Measurements from ENCODE around the gene OR1D5.
"Not testable (repeated sequence)": the region's sequence is repeated elsewhere in the genome, so short reads cannot be mapped to it uniquely, and the experiment has no call there.

OR1D5 gene

GRCh38 chr17:3035256-3035967 lies 28.0 kb downstream of the OR1D5 start:
- H3K4me3 ChIP-seq (ENCODE audit: control insufficient read depth, low read depth, low read length): no peak overlapping the region
- DNase-seq (ENCODE audit: low read depth): no peak
- no peak for TF ChIP-seq CTCF (conservative IDR thresholded peaks at IDR 0.05; ENCODE audit: control insufficient read depth, insufficient read depth, low read depth, low read length)

GRCh38 chr17:3034578-3034920 lies 28.9 kb downstream of the OR1D5 start:
- no peak for TF ChIP-seq CTCF (conservative IDR thresholded peaks at IDR 0.05; ENCODE audit: control insufficient read depth, insufficient read depth, low read depth, low read length)
- no peak for DNase-seq (ENCODE audit: low read depth)

GRCh38 chr17:3033741-3034577 lies 29.4 kb downstream of the OR1D5 start:
- DNase-seq (ENCODE audit: low read depth): no peak
- no peak overlapping the region for H3K4me3 ChIP-seq (ENCODE audit: control insufficient read depth, low read depth, low read length)
- no peak for TF ChIP-seq CTCF (conservative IDR thresholded peaks at IDR 0.05; ENCODE audit: control insufficient read depth, insufficient read depth, low read depth, low read length)

More at GRCh38 chr17:3034578-3034920, 28.9 kb downstream of the OR1D5 start:
- H3K4me3 ChIP-seq (ENCODE audit: control insufficient read depth, low read depth, low read length): no peak overlapping the region

GRCh38 chr17:3033248-3033640 lies 30.2 kb downstream of the OR1D5 start:
- no peak overlapping the region for H3K4me3 ChIP-seq (ENCODE audit: control insufficient read depth, low read depth, low read length)
- no peak for DNase-seq (ENCODE audit: low read depth)
- no peak for TF ChIP-seq CTCF (conservative IDR thresholded peaks at IDR 0.05; ENCODE audit: control insufficient read depth, insufficient read depth, low read depth, low read length)

GRCh38 chr17:3032258-3033247 lies 30.9 kb downstream of the OR1D5 start:
- TF ChIP-seq CTCF (conservative IDR thresholded peaks at IDR 0.05; ENCODE audit: control insufficient read depth, insufficient read depth, low read depth, low read length): no peak
- DNase-seq (ENCODE audit: low read depth): no peak

GRCh38 chr17:3030852-3031470 lies 32.4 kb downstream of the OR1D5 start:
- not testable (repeated sequence) for H3K4me3 ChIP-seq (ENCODE audit: control insufficient read depth, low read depth, low read length)

More at GRCh38 chr17:3032258-3033247, 30.9 kb downstream of the OR1D5 start:
- no peak overlapping the region for H3K4me3 ChIP-seq (ENCODE audit: control insufficient read depth, low read depth, low read length)

More at GRCh38 chr17:3030852-3031470, 32.4 kb downstream of the OR1D5 start:
- not testable (repeated sequence) for DNase-seq (ENCODE audit: low read depth)

All from fibroblast of mammary gland (primary cell).